ENCODE measurements around the gene SCRN1.

DNA sequence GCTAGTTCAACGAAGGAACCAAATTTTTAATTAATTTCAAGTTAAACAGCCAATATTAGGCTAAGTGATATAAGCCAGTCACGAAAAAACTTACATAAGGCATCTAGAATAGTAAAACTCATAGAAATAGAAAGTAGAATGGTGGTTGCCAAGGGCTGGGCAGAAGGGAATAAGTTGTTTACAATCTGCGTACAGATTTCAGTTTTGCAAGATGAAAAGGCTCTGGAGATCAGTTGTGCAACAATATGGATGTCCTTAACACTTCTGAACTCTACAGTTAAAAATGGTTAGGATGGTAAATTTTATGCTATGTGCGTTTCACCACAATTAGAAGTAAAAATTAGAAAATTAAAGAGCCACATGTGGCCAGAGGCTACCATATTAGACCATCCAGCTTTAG, 13.3 kb downstream of the SCRN1 start:
- TF ChIP-seq, protein P1, sequence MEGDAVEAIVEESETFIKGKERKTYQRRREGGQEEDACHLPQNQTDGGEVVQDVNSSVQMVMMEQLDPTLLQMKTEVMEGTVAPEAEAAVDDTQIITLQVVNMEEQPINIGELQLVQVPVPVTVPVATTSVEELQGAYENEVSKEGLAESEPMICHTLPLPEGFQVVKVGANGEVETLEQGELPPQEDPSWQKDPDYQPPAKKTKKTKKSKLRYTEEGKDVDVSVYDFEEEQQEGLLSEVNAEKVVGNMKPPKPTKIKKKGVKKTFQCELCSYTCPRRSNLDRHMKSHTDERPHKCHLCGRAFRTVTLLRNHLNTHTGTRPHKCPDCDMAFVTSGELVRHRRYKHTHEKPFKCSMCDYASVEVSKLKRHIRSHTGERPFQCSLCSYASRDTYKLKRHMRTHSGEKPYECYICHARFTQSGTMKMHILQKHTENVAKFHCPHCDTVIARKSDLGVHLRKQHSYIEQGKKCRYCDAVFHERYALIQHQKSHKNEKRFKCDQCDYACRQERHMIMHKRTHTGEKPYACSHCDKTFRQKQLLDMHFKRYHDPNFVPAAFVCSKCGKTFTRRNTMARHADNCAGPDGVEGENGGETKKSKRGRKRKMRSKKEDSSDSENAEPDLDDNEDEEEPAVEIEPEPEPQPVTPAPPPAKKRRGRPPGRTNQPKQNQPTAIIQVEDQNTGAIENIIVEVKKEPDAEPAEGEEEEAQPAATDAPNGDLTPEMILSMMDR (IDR thresholded peaks at IDR 0.05): no peak
- TF ChIP-seq POLR2AphosphoS5 (IDR thresholded peaks at IDR 0.05): no peak
- TF ChIP-seq EP300 (IDR thresholded peaks at IDR 0.05): no peak
- TF ChIP-seq POLR2A (IDR thresholded peaks at IDR 0.05): no peak
